B cell (primary cell): ENCODE measurements around the gene BTG3. TPM values are rescaled to one million over a fixed set of nuclear protein-coding genes. Genes with fewer than 3 reads are reported as not detected.

Experiments
- ATAC-seq: fragments of 200-7000 bp; cut with Tn5 transposase; one replicate; pipeline ENCODE4 v1.10.0; 2021; ENCODE audit warnings: low read depth, mild to moderate bottlenecking, moderate number of reproducible peaks, moderate library complexity
- CTCF ChIA-PET: fragments of 350-600 bp; sonication (Branson Sonifier 250); formaldehyde crosslinking; loops from one replicate; lab custom pipeline; 2021; ENCODE audit warnings: antibody characterized with exemption, inconsistent platforms; lab: Charles Lee
- POLR2A ChIA-PET: fragments of 350-600 bp; sonication (Branson Sonifier 250); formaldehyde crosslinking; loops from one replicate; lab custom pipeline; 2021; ENCODE audit warnings: antibody characterized with exemption; lab: Charles Lee
- DNase-seq: peaks from one replicate; pipeline ENCODE4 v3.0.0; 2013
- H2AFZ ChIP-seq: 2 replicates; pipeline ENCODE4 v1.6.1; 2012; ENCODE audit warnings: mild to moderate bottlenecking, low read depth, low read length; ENCODE audit not compliant: insufficient read depth, poor library complexity, severe bottlenecking
- H3K27ac ChIP-seq, 2 donors: 1 replicate in 1 of 2; 2 replicates in 1 of 2; pipeline ENCODE4 v1.5.1; 2012 to 2013; ENCODE audit warnings: low read length in 2 of 2, mild to moderate bottlenecking in 2 of 2, moderate library complexity in 1 of 2
- H3K27me3 ChIP-seq, 4 experiments: fragments of 200-600 bp in 1 of 4; sonication (generic) in 1 of 4; replicated peaks in 1 of 4; 1 replicate in 2 of 4; 2 replicates in 2 of 4; pipeline versions ENCODE4 v1.6.1 to v1.7.0; 2013 to 2016; ENCODE audit warnings: low read length in 3 of 4, mild to moderate bottlenecking in 2 of 4, mixed read lengths in 1 of 4, moderate library complexity in 1 of 4; ENCODE audit not compliant: insufficient read depth in 4 of 4, control insufficient read depth in 3 of 4; ENCODE audit errors: control extremely low read depth in 1 of 4
- H3K36me3 ChIP-seq, 2 experiments: replicated peaks in 1 of 2; 1 replicate in 1 of 2; 2 replicates in 1 of 2; pipeline versions ENCODE4 v1.6.1 to v1.7.1; 2013; ENCODE audit warnings: low read length in 1 of 2; ENCODE audit not compliant: insufficient read depth in 2 of 2, control insufficient read depth in 1 of 2; ENCODE audit errors: control extremely low read depth in 1 of 2, extremely low read depth in 1 of 2
- H3K4me1 ChIP-seq, 2 donors: fragments of 200-600 bp in 1 of 2; sonication (generic) in 1 of 2; 1 replicate in 1 of 2; 2 replicates in 1 of 2; pipeline versions ENCODE4 v1.5.1 to v1.6.1; 2013 to 2017; ENCODE audit warnings: low read length in 2 of 2; ENCODE audit not compliant: control insufficient read depth in 2 of 2, insufficient read depth in 2 of 2
- H3K4me2 ChIP-seq: replicated peaks from 2 replicates; pipeline ENCODE3; 2012; ENCODE audit warnings: mild to moderate bottlenecking, low read depth, low read length; ENCODE audit not compliant: poor library complexity, severe bottlenecking
- H3K4me3 ChIP-seq, 5 experiments: fragments of 200-600 bp in 1 of 5; sonication (generic) in 1 of 5; 1 replicate in 3 of 5; 2 replicates in 2 of 5; pipeline versions ENCODE4 v1.5.1 to v1.7.0; 2011 to 2016; ENCODE audit warnings: low read length in 4 of 5, mild to moderate bottlenecking in 4 of 5, low read depth in 2 of 5, control low read depth in 1 of 5, moderate library complexity in 1 of 5; ENCODE audit not compliant: insufficient read depth in 1 of 5; ENCODE audit errors: control extremely low read depth in 1 of 5, extremely low read depth in 1 of 5
- H3K79me2 ChIP-seq: fragments of 200-600 bp; sonication (generic); one replicate; pipeline ENCODE4 v1.6.0; 2016; ENCODE audit warnings: low read length; ENCODE audit not compliant: control insufficient read depth, insufficient read depth
- H3K9ac ChIP-seq: fragments of 200-600 bp; sonication (generic); 2 replicates; pipeline ENCODE4 v1.6.1; 2017; ENCODE audit warnings: mild to moderate bottlenecking, low read length, moderate library complexity
- H3K9me3 ChIP-seq, 3 donors: one replicate each; pipeline versions ENCODE4 v1.6.1 to v1.7.1; 2013; ENCODE audit warnings: low read length in 2 of 3; ENCODE audit not compliant: control insufficient read depth in 2 of 3, insufficient read depth in 1 of 3; ENCODE audit errors: control extremely low read depth in 1 of 3
- H4K20me1 ChIP-seq: 2 replicates; pipeline ENCODE4 v1.6.0; 2012; ENCODE audit warnings: mild to moderate bottlenecking, low read length; ENCODE audit not compliant: insufficient read depth, control insufficient read depth, poor library complexity, severe bottlenecking
- H3K27ac Mint-ChIP-seq: one replicate; pipeline ENCODE4 v1.8.0; 2021; ENCODE audit warnings: mixed read lengths
- H3K27me3 Mint-ChIP-seq: one replicate; pipeline ENCODE4 v1.8.0; 2021; ENCODE audit warnings: mixed read lengths
- H3K4me1 Mint-ChIP-seq: one replicate; pipeline ENCODE4 v1.8.0; 2021; ENCODE audit warnings: mixed read lengths
- H3K4me3 Mint-ChIP-seq: one replicate; pipeline ENCODE4 v1.8.0; 2021; ENCODE audit warnings: mixed read lengths
- H3K9me3 Mint-ChIP-seq: one replicate; pipeline ENCODE4 v1.8.0; 2022; ENCODE audit warnings: mixed read lengths; ENCODE audit not compliant: insufficient read depth
- EZH2 ChIP-seq: IDR thresholded peaks from 2 replicates; pipeline ENCODE4 v1.6.1; 2012; ENCODE audit warnings: borderline replicate concordance, low read depth, mild to moderate bottlenecking, moderate library complexity, low read length; ENCODE audit not compliant: insufficient read depth, poor library complexity, severe bottlenecking
- WGBS: methylation state at CpG from one replicate; pipeline ENCODE4 v1.1.5; 2013; ENCODE audit warnings: missing lambda C conversion rate; ENCODE audit not compliant: insufficient coverage; 5-methylcytosine and 5-hydroxymethylcytosine counted together
- intact Hi-C: fragments of 100-400 bp; cut with micrococcal nuclease; formaldehyde crosslinking; loops from one replicate; pipeline ENCODE4 v1.10.0; 2022
- polyA plus RNA-seq: library from polyadenylated mRNA; depleted of rRNA; stranded (reverse); fragments of >200 nt; gene quantifications from 2 replicates; pipeline ENCODE4 v1.2.3, GENCODE V29; 2012
- total RNA-seq, 2 donors: library from RNA; stranded (reverse); fragments of 120-200 nt in 1 of 2; gene quantifications; 1 replicate in 1 of 2; 2 replicates in 1 of 2; pipeline versions ENCODE4 v1.2.3 to v1.2.4, GENCODE V29; 2013 to 2022
- TF ChIP-seq, protein P1 (sequence below): fragments of 200-600 bp; IDR thresholded peaks from one replicate; pipeline ENCODE4 v1.8.0; 2022; ENCODE audit warnings: antibody characterized with exemption, mild to moderate bottlenecking

Gene BTG3
- total and polyA plus RNA-seq, 2 donors (not counting 1 experiment from before 2014, with no cell fraction given) = 11.8 to 14.9 TPM

DNA sequence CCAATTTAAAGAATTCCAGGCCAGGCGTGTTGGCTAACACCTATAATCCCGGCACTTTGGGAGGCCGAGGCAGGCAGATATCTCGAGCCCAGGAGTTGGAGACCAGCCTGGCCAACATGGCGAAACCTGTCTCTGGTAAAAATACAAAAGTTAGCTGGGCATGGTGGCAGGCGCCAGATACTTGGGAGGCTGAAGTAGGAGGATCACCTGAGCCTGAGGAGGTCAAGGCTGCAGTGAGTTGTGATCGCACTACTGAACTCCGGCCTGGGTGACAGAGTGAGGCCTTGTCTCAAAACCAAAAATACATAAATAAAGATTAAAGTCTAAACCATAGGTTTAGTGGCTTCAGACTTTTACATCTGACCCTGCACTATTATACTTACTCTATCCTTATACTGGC is 32.4 kb downstream of the BTG3 start:
- POLR2A ChIA-PET = no interaction called here
- intact Hi-C loops = loop anchor here (10.0 kb wide), 1 partner anchor 196 kb away; no protein-coding TSS in a partner anchor

DNA sequence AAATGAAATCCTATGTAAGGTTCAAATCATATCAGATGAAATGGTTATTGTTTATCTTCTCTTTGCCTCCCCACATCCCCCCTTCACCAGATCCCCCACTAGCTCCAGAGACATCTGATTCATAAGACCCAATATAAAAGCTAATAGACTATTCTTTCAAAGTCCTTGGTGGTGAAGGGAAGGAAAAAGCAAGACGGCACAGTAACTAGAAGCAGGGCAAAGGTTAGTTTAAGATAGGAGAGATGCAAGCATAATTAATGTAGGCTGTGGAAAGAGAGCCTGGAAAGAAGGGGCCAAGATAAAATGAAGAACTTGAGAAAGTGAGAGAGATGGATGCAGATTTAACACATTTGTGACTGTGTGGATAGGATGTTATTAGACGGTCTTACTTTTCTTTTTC is 33.8 kb downstream of the BTG3 start:
- peaks cover 9% of the 10 kb centered on the region for H3K27me3 Mint-ChIP-seq
- intact Hi-C loops = no loop called here
- 88% methylated on average over 1 of the region's 2 CpGs for WGBS
- no peaks in the 10 kb centered on the region for H3K4me1 Mint-ChIP-seq
- no peak overlapping the region for H3K9ac ChIP-seq
- DNase-seq (no peak), ATAC-seq (no peak)
- TF ChIP-seq, protein P1, sequence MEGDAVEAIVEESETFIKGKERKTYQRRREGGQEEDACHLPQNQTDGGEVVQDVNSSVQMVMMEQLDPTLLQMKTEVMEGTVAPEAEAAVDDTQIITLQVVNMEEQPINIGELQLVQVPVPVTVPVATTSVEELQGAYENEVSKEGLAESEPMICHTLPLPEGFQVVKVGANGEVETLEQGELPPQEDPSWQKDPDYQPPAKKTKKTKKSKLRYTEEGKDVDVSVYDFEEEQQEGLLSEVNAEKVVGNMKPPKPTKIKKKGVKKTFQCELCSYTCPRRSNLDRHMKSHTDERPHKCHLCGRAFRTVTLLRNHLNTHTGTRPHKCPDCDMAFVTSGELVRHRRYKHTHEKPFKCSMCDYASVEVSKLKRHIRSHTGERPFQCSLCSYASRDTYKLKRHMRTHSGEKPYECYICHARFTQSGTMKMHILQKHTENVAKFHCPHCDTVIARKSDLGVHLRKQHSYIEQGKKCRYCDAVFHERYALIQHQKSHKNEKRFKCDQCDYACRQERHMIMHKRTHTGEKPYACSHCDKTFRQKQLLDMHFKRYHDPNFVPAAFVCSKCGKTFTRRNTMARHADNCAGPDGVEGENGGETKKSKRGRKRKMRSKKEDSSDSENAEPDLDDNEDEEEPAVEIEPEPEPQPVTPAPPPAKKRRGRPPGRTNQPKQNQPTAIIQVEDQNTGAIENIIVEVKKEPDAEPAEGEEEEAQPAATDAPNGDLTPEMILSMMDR = no peak
- no peak for TF ChIP-seq EZH2
- no peaks in the 10 kb centered on the region for H3K27me3 ChIP-seq
- H3K4me2 ChIP-seq = no peak overlapping the region
- H3K4me1 ChIP-seq = no peaks in the 10 kb centered on the region
- no peak overlapping the region for H3K4me3 ChIP-seq
- no peak overlapping the region for H3K27ac Mint-ChIP-seq
- H3K4me3 Mint-ChIP-seq = no peak overlapping the region
- no peaks in the 10 kb centered on the region for H3K9me3 Mint-ChIP-seq
- ChIA-PET CTCF (interaction anchor here (0.6 kb wide), 1 partner anchor 76 kb away, joined by 4 read pairs; no protein-coding TSS in a partner anchor), POLR2A (no interaction called here)
- H3K9me3 ChIP-seq = no peaks in the 10 kb centered on the region
- no peak overlapping the region for H2AFZ ChIP-seq
- H3K27ac ChIP-seq = no peak overlapping the region
- no peaks in the 10 kb centered on the region for H4K20me1 ChIP-seq
- H3K79me2 ChIP-seq = no peaks in the 10 kb centered on the region
- no peaks in the 10 kb centered on the region for H3K36me3 ChIP-seq

More for the DNA sequence above, 32.4 kb downstream of the BTG3 start:
- WGBS = 87% methylated on average over 4 of the region's 8 CpGs
- Histone ChIP-seq H3K9me3 (no peaks in the 10 kb centered on the region), H4K20me1 (no peaks in the 10 kb centered on the region), H3K27me3 (no peaks in the 10 kb centered on the region), H3K4me2 (no peak overlapping the region), H3K4me1 (no peaks in the 10 kb centered on the region), H3K79me2 (no peaks in the 10 kb centered on the region), H3K27ac (no peak overlapping the region), H3K9ac (no peak overlapping the region), H3K36me3 (no peaks in the 10 kb centered on the region), H2AFZ (no peak overlapping the region), H3K4me3 (no peak overlapping the region)
- TF ChIP-seq, protein P1 = no peak
- no peak for TF ChIP-seq EZH2
- H3K27me3 Mint-ChIP-seq = no peaks in the 10 kb centered on the region
- no peak overlapping the region for H3K4me3 Mint-ChIP-seq
- H3K4me1 Mint-ChIP-seq = no peaks in the 10 kb centered on the region
- CTCF ChIA-PET = no interaction called here
- H3K9me3 Mint-ChIP-seq = no peaks in the 10 kb centered on the region
- ATAC-seq = no peak
- no peak overlapping the region for H3K27ac Mint-ChIP-seq
- no peak for DNase-seq
